C1 segment of cervical spinal cord (tissue), 14 donors: ENCODE measurements around the gene CLSTN1.
"Not testable (repeated sequence)": the region's sequence is repeated elsewhere in the genome, so short reads cannot be mapped to it uniquely, and the experiment has no call there.

Source experiments
- DNase-seq, 14 donors: peaks; one replicate each; lab custom pipeline; 2025; lab: John Stamatoyannopoulos, UW

CLSTN1 gene

DNA sequence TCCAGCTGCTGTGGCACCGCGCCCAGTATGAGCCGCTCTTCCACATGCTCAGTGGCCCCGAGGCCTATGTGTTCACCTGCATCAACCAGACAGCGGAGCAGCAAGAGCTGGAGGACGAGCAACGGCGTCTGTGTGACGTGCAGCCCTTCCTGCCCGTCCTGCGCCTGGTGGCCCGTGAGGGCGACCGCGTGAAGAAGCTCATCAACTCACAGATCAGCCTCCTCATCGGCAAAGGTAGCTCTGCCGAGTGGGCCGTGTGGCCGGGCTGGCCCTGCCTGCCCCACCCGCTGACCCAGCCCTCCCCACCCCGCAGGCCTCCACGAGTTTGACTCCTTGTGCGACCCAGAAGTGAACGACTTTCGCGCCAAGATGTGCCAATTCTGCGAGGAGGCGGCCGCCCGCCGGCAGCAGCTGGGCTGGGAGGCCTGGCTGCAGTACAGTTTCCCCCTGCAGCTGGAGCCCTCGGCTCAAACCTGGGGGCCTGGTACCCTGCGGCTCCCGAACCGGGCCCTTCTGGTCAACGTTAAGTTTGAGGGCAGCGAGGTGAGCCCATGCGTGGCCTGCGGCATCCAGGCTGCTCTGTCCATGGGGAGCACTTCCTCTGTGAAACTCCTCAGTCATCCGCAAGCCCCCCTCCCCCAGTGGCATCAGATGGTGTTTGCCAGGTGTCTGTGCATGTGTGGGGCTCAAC lies 108.1 kb downstream of the CLSTN1 start:
- DNase-seq: no peak

DNA sequence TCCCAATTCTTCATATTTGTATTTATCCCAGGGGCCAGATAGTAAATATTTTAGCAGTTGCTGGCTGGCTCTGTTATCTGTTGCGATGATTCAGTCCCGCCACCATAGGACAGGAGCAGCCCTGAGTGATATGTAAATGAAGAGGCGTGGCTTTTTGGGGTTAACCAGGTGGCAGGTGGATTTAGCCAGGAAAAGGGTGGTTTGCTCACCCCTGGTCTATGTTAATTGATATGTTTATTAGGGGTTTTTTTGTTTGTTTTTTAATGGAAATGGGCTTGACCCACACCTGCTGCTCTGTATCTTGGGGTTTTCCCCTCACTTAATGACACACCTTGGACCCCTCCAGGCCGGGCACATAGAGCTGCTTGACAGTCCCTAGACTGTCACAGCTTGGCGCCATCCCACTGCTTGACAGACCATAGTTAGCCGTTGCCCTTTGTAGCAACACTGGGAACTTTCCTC lies 109.5 kb downstream of the CLSTN1 start:
- no peak for DNase-seq

- DNase-seq: not testable (repeated sequence)
Observed at GRCh38 chr1:9712767-9713166, 111.0 kb downstream of the CLSTN1 start.

- DNase-seq: no peak
Observed at GRCh38 chr1:9711466-9712020, 112.2 kb downstream of the CLSTN1 start.

DNA sequence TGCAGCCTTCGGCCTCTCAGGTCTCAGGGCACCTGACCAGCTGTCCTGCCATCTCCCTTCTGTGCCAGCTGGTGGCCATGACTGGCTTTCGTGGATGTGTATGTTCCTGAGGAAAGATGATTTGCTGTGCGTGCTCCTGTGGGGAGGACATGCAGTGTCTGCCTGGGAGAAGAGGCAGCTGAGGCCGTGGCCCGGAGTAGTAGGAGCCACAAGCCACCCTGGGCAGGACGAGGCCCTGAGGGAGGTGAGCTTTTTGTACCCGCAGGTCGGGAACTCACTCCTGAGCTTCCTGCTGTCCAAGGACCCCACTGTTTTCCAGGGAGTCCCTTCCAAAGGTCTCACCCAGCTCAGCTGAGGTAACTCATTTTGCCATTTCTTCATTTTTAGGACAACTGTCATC lies 113.7 kb downstream of the CLSTN1 start:
- no peak for DNase-seq

- no peak for DNase-seq
Observed at GRCh38 chr1:9706178-9706577, 117.6 kb downstream of the CLSTN1 start.

DNA sequence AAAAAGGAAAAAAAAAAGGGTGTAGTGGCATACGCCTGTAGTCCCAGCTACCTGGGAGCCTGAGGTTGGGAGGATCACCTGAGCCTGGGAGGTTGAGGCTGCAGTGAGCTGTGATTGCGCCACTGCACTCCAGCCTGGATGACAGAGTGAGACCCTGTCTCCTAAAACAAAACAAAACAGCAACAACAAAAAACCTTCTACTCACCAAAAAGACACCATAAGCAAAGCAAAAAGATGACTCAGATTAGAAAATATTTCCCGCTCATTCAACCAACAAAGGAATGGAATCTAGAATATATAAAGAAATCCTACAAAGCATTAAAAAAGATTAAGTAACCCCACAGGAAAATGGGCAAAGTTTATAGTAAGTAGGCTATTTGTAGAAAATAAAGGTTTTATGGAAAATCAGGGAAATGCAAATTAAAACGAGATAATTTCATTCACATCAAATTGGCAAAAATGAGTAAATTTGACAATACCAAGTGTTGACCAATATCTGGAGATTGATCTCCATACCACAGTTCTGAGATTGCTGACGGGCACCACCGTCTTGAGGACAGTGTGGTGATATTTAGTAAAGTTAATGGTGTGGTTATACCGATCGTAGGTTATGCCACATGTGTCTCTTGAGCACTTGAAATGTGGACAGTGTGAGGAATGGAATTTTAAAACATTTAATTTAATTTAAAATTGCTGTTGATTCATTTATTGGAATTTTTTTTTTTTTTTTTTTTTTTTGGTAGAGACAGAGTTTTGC lies 118.2 kb downstream of the CLSTN1 start:
- DNase-seq: no peak

DNA sequence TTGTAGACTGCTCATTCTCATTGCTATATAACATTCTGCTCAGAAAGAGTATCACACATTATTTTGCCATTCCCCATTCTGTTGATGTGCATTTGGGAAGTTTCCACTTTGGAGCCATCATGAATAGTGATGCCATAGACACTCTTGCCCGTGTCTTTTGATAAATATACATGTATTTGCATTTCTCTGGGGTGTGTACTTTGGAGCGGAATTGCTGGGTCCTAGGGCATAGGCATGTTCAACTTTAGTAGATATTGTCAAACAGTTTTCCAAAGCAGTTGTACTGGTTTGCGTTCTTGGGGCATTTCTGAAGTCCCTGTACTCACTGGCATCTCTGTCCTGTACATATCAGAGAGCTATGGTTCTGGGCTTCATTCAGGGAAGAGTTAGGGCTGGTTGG lies 120.1 kb downstream of the CLSTN1 start:
- DNase-seq: no peak

GRCh38 chr1:9703165-9703509 lies 120.6 kb downstream of the CLSTN1 start:
- no peak for DNase-seq

GRCh38 chr1:9701665-9702064 lies 122.1 kb downstream of the CLSTN1 start:
- no peak for DNase-seq

- no peak for DNase-seq
Observed at GRCh38 chr1:9700340-9700739, 123.4 kb downstream of the CLSTN1 start.

GRCh38 chr1:9699361-9699760 lies 124.4 kb downstream of the CLSTN1 start:
- DNase-seq: no peak

- no peak for DNase-seq
Observed at GRCh38 chr1:9696793-9697192, 127.0 kb downstream of the CLSTN1 start.

- no peak for DNase-seq
Observed at GRCh38 chr1:9691691-9692090, 132.1 kb downstream of the CLSTN1 start.

DNA sequence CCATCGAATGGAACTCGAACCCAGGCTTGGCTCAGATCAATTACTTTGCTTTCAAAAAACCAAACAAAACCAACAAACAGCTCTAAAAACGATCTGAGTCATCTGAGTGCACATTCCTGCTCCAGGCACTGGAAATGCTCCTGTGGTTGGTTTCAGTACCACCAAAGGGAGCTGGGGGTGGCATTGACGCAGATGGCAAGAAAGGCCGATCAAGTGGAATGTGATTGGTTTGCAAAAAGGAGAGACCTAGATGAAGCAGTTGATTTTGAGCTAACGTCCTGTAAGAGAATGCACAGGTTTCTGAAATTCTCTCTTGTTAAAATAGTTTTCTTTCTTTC lies 132.7 kb downstream of the CLSTN1 start:
- no peak for DNase-seq

GRCh38 chr1:9690440-9691107 lies 133.2 kb downstream of the CLSTN1 start:
- DNase-seq: no peak

DNA sequence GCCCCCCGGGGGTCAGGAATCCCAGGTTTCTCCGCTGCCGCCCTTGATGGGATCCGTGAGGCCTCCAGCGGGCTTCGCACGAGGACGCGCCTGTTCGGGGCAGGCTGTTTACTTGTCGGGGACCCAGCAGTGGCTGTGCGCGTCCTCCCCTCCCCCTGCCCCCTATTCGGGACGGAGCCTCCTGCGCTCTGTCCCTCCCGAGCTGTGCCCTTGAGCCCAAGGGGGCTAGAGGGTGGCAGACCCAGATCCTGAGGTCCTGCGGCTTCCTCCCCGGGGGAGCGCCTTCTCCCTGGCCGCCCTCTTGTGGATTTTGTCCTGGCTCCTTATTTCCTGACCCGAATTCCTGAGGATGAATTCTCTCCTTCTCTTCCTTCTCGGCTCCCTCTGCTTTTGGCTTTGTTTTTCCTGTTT lies 133.8 kb downstream of the CLSTN1 start:
- peak in 1 of 14 donors; percentile 11 for DNase-seq

DNA sequence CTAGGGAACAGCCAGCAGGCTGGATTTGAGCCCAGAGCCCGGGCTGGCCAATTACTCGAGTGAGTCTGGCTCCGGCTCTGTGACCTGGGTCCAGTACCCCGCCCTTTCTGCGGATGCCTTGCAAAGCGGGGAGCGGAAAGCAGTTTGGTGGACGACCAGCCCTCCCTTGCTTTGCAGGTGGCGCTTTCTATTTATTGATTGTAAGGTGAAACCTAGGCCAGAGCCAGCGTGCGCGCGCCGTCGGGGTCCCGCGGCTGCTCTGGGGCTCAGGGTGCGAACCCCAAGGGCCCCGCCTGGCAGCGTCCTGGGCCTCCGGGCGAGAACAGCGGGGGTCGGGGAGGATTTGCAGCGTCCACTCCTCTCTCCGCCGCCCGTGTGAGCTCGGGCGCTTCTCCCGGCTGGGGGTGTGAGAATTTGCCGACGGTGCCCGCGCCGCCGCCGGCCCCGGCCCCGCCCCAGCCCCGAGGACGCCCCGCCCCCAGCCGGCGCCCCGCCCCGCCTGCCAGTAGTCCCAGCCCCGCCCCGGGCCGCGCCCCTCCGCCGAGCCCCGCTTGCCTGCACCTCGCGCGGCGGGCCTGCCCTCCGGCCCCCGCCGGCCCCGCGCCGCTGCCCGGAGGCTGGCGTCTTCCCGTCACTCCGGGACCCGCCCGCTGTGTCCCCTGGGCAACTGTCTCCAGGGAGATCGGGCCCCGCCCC lies 134.6 kb downstream of the CLSTN1 start:
- DNase-seq: peak in 9 of 14 donors; percentile 18 to 72 (median 37)

DNA sequence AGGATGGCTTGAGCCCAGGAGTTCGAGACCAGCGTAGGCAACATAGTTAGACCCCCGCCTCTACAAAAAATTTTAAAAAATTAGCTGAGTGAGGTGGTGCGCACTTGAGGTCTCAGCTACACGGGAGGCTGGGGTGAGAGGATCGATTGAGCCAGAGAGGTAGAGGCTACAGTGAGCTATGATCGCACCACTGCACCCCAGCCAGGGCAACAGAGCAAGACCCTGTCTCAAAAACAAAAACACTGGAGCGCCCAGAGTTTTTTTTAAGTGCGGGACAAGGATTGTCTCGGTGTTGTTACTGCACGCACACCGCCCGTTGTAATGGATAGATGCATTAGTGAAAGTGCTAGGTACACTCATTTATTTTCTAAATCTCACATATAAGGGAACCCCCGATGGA lies 135.2 kb downstream of the CLSTN1 start:
- no peak for DNase-seq

- peak in 1 of 14 donors; percentile 9 for DNase-seq
Observed at GRCh38 chr1:9687874-9688582, 135.7 kb downstream of the CLSTN1 start.
